Endothelial cell of umbilical vein (primary cell): Measurements from ENCODE around the gene COL13A1. TPM values are rescaled to one million over a fixed set of nuclear protein-coding genes. Genes with fewer than 3 reads are reported as not detected.

ENCODE experiments used
- BruUV-seq: library from RNA; stranded (reverse); fragments of 400-500 nt; replicated peaks from 2 replicates; lab custom pipeline; 2021; lab: Mats Ljungman, UMichigan
- CTCF ChIA-PET: fragments of 300-600, 350-600 bp; sonication (Branson Sonifier 250); formaldehyde crosslinking; loops from one replicate; lab custom pipeline; 2021; ENCODE audit warnings: antibody characterized with exemption, inconsistent platforms; lab: Charles Lee
- POLR2A ChIA-PET: fragments of 300-600, 350-600 bp; sonication (Branson Sonifier 250); formaldehyde crosslinking; loops from one replicate; lab custom pipeline; 2021; ENCODE audit warnings: antibody characterized with exemption, inconsistent platforms; lab: Charles Lee
- DNase-seq: peaks from one replicate; pipeline ENCODE4 v3.0.0-alpha.2; 2011; ENCODE audit warnings: low read depth, low spot score
- FAIRE-seq: peaks from 2 replicates; lab custom pipeline; 2011; peaks lifted over from hg19 to GRCh38; lab: Jason Lieb, UNC
- H2AFZ ChIP-seq: 2 replicates; pipeline ENCODE4 v1.6.0; 2012; ENCODE audit warnings: low read depth, low read length, control low read depth, inconsistent platforms
- H3K27ac ChIP-seq: 2 replicates; pipeline ENCODE4 v1.5.1; 2011; ENCODE audit warnings: low read depth, mild to moderate bottlenecking, control low read depth, low read length, moderate library complexity; ENCODE audit not compliant: insufficient read depth
- H3K27me3 ChIP-seq, 2 experiments: 2 replicates each; pipeline versions ENCODE4 v1.6.0 to v1.6.1; 2011; ENCODE audit warnings: low read length in 2 of 2, mixed read lengths in 1 of 2; ENCODE audit not compliant: control insufficient read depth in 2 of 2, insufficient read depth in 2 of 2
- H3K36me3 ChIP-seq, 2 experiments: 2 replicates in 1 of 2; 3 replicates in 1 of 2; pipeline ENCODE4 v1.5.1; 2011; ENCODE audit warnings: low read length in 2 of 2, mild to moderate bottlenecking in 1 of 2, moderate library complexity in 1 of 2; ENCODE audit not compliant: control insufficient read depth in 2 of 2, insufficient read depth in 2 of 2; ENCODE audit errors: extremely low read depth in 1 of 2
- H3K4me1 ChIP-seq: 3 replicates; pipeline ENCODE4 v1.5.1; 2011; ENCODE audit warnings: mild to moderate bottlenecking, low read length; ENCODE audit not compliant: control insufficient read depth, insufficient read depth; ENCODE audit errors: extremely low read depth
- H3K4me2 ChIP-seq: 2 replicates; pipeline ENCODE4 v1.6.1; 2011; ENCODE audit warnings: low read length, control low read depth, mixed read lengths; ENCODE audit not compliant: insufficient read depth
- H3K4me3 ChIP-seq, 3 experiments: fragments of 200-600 bp in 1 of 3; sonication (generic), shearing (Covaris generic) in 1 of 3; replicated peaks in 1 of 3; 2 replicates each; pipeline ENCODE4 v1.5.1; 2011 to 2016; ENCODE audit warnings: control low read depth in 3 of 3, low read length in 3 of 3, mild to moderate bottlenecking in 2 of 3, inconsistent platforms in 1 of 3, low read depth in 1 of 3, moderate library complexity in 1 of 3; ENCODE audit not compliant: insufficient read depth in 1 of 3
- H3K79me2 ChIP-seq: 2 replicates; pipeline ENCODE4 v1.6.0; 2012; ENCODE audit warnings: low read length, inconsistent platforms; ENCODE audit not compliant: control insufficient read depth, insufficient read depth
- H3K9ac ChIP-seq: replicated peaks from 2 replicates; pipeline ENCODE3; 2011; ENCODE audit warnings: low read length, control low read depth; ENCODE audit not compliant: insufficient read depth; ENCODE audit errors: extremely low read depth
- H3K9me1 ChIP-seq: replicated peaks from 3 replicates; pipeline ENCODE4 v1.6.0; 2011; ENCODE audit warnings: mild to moderate bottlenecking, low read length; ENCODE audit not compliant: control insufficient read depth, insufficient read depth; ENCODE audit errors: extremely low read depth
- H3K9me3 ChIP-seq: replicated peaks from 2 replicates; pipeline ENCODE4 v1.5.1; 2012; ENCODE audit warnings: low read length, inconsistent platforms; ENCODE audit not compliant: control insufficient read depth, insufficient read depth
- H4K20me1 ChIP-seq: replicated peaks from 2 replicates; pipeline ENCODE3; 2011; ENCODE audit warnings: mild to moderate bottlenecking, low read length; ENCODE audit not compliant: control insufficient read depth, insufficient read depth; ENCODE audit errors: extremely low read depth
- CTCF ChIP-seq, 2 donors: IDR thresholded peaks; 1 replicate in 1 of 2; 2 replicates in 1 of 2; pipeline ENCODE4 v1.5.1; 2011; ENCODE audit warnings: low read length in 2 of 2, mild to moderate bottlenecking in 2 of 2, moderate library complexity in 2 of 2, control low read depth in 1 of 2, inconsistent platforms in 1 of 2, low read depth in 1 of 2; ENCODE audit not compliant: insufficient read depth in 1 of 2; ENCODE audit errors: extremely low read depth in 1 of 2
- EZH2 ChIP-seq: IDR thresholded peaks from 2 replicates; pipeline ENCODE4 v1.6.1; 2012; ENCODE audit warnings: borderline replicate concordance, low read depth, mild to moderate bottlenecking, moderate library complexity, low read length, inconsistent platforms; ENCODE audit not compliant: severe bottlenecking
- FOS ChIP-seq: IDR thresholded peaks from 2 replicates; pipeline ENCODE4 v1.6.1; 2011; ENCODE audit warnings: mild to moderate bottlenecking, low read length, moderate library complexity, borderline replicate concordance; ENCODE audit not compliant: insufficient read depth
- GATA2 ChIP-seq: IDR thresholded peaks from 2 replicates; pipeline ENCODE4 v1.7.0; 2011; ENCODE audit warnings: low read depth, mild to moderate bottlenecking, moderate library complexity, mixed read lengths, low read length; ENCODE audit not compliant: insufficient read length, insufficient read depth
- JUN ChIP-seq: IDR thresholded peaks from 2 replicates; pipeline ENCODE4 v1.6.1; 2011; ENCODE audit warnings: borderline replicate concordance, low read depth; ENCODE audit not compliant: insufficient read length, insufficient read depth
- MAX ChIP-seq: IDR thresholded peaks from 2 replicates; pipeline ENCODE4 v1.6.1; 2011; ENCODE audit not compliant: insufficient read depth, insufficient read length
- MYC ChIP-seq: IDR thresholded peaks from one replicate; pipeline ENCODE4 v1.6.1; 2011; ENCODE audit warnings: mild to moderate bottlenecking, low read depth, low read length
- POLR2A ChIP-seq: IDR thresholded peaks from 2 replicates; pipeline ENCODE4 v1.6.1; 2012; ENCODE audit warnings: low read depth, mild to moderate bottlenecking, control low read depth, low read length
- POLR2AphosphoS5 ChIP-seq: IDR thresholded peaks from 2 replicates; pipeline ENCODE4 v1.6.1; 2012; ENCODE audit warnings: low read depth, mild to moderate bottlenecking, control low read depth, low read length, moderate library complexity; ENCODE audit not compliant: insufficient read depth
- dilution Hi-C: fragments of 300-500 bp; cut with MboI; formaldehyde crosslinking; loops from one replicate; pipeline ENCODE4 v1.15.0; 2019; ENCODE audit warnings: low sequenced_read_pairs; ENCODE audit not compliant: extremely low pct_ligation_motif_present
- intact Hi-C: fragments of 100-400 bp; cut with micrococcal nuclease; formaldehyde crosslinking; loops from one replicate; pipeline ENCODE4 v1.10.0; 2022
- polyA plus RNA-seq, 4 experiments: library from polyadenylated mRNA; depleted of rRNA in 3 of 4; stranded (reverse) in 3 of 4; unstranded in 1 of 4; fragments of >200 nt; gene quantifications; 2 replicates each; pipeline versions ENCODE4 v1.2.1 to v1.2.3, GENCODE V29; 2011 to 2012; ENCODE audit warnings: missing spikeins in 1 of 4
- total RNA-seq: library from RNA; stranded (reverse); gene quantifications from 2 replicates; pipeline ENCODE4 v1.2.3, GENCODE V29; 2021

COL13A1 gene
- total and polyA plus RNA-seq, 2 donors (not counting 3 experiments of a cell fraction or from before 2014, with no cell fraction given) = 21.4 to 47.5 TPM

GRCh38 chr10:69928339-69928738 is 126.6 kb downstream of the COL13A1 start:
- Histone ChIP-seq H4K20me1 (no peaks in the 10 kb centered on the region), H3K4me3 (no peak overlapping the region), H3K9me3 (no peaks in the 10 kb centered on the region), H3K27ac (no peak overlapping the region), H3K9ac (no peak overlapping the region), H3K9me1 (no peaks in the 10 kb centered on the region), H3K4me2 (no peak overlapping the region), H3K36me3 (peaks cover 0 to 8% of the 10 kb centered on the region in 2 experiments), H3K4me1 (no peaks in the 10 kb centered on the region), H3K79me2 (no peaks in the 10 kb centered on the region), H2AFZ (no peak overlapping the region), H3K27me3 (no peaks in the 10 kb centered on the region)
- dilution Hi-C loops (no loop called here), intact Hi-C loops (no loop called here)
- DNase-seq (no peak), FAIRE-seq (no peak)
- no TSS peak for BruUV-seq
- POLR2A ChIA-PET = no interaction called here
- CTCF ChIA-PET = interaction anchor here (1.9 kb wide), 2 partner anchors 14 to 141 kb away, joined by 8 to 10 read pairs; no protein-coding TSS in a partner anchor
- TF ChIP-seq CTCF (IDR thresholded peaks at IDR 0.05; ENCODE audit: extremely low read depth in 1 of 2, insufficient read depth in 1 of 2, low read depth in 1 of 2, low read length in 2 of 2) = no peak
- TF ChIP-seq MAX = no peak
- TF ChIP-seq POLR2AphosphoS5 = no peak
- no peak for TF ChIP-seq GATA2
- TF ChIP-seq EZH2 = no peak
- TF ChIP-seq MYC = no peak
- TF ChIP-seq JUN = no peak
- TF ChIP-seq POLR2A = no peak
- TF ChIP-seq FOS = no peak
